ENCODE measurements around the gene KRTAP10-5.

GRCh38 chr21:44603109-44603875 lies 22.9 kb upstream of the KRTAP10-5 start:
- TF ChIP-seq YY1 (IDR thresholded peaks at IDR 0.05; ENCODE audit: insufficient read depth, insufficient read length), result no peak
- no peak for TF ChIP-seq SUZ12 (IDR thresholded peaks at IDR 0.05; ENCODE audit: extremely low read depth, insufficient read depth, insufficient read length)
